GM12875 (cell line): ENCODE data around the gene MAP4K4.
"Not testable (repeated sequence)": the region's sequence is repeated elsewhere in the genome, so short reads cannot be mapped to it uniquely, and the experiment has no call there.

Experiments
- H3K4me3 ChIP-seq: one replicate; pipeline ENCODE4 v1.5.1; 2011; ENCODE audit warnings: low read depth, low read length, control low read depth
- TF ChIP-seq, protein P1 (sequence below): IDR thresholded peaks from 2 replicates; pipeline ENCODE4 v1.5.1; 2011; ENCODE audit warnings: low read depth, mild to moderate bottlenecking, control low read depth, inconsistent platforms, low read length, moderate library complexity, borderline replicate concordance; ENCODE audit not compliant: insufficient read depth

MAP4K4 gene

DNA sequence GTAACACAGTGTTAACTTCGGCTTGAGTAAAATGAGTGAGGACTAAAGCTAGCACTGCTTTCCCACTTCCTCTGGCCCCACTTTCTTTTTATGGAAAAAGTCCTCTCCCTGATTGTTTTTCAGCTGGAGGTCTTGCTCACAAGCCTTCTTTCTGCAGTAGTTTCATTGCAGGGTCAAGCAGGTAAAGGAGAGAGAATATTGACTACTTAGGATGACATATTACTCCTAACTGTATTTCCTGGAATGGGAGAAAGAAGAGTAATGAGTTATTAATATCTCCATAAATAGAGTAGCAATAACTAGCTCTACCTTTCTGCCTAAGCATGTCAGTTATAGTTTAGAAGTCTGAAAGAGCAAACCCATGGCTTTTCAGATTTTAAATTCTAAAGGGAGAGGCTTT, 45.0 kb downstream of the MAP4K4 start:
- TF ChIP-seq, protein P1, sequence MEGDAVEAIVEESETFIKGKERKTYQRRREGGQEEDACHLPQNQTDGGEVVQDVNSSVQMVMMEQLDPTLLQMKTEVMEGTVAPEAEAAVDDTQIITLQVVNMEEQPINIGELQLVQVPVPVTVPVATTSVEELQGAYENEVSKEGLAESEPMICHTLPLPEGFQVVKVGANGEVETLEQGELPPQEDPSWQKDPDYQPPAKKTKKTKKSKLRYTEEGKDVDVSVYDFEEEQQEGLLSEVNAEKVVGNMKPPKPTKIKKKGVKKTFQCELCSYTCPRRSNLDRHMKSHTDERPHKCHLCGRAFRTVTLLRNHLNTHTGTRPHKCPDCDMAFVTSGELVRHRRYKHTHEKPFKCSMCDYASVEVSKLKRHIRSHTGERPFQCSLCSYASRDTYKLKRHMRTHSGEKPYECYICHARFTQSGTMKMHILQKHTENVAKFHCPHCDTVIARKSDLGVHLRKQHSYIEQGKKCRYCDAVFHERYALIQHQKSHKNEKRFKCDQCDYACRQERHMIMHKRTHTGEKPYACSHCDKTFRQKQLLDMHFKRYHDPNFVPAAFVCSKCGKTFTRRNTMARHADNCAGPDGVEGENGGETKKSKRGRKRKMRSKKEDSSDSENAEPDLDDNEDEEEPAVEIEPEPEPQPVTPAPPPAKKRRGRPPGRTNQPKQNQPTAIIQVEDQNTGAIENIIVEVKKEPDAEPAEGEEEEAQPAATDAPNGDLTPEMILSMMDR: no peak
- no peak overlapping the region for H3K4me3 ChIP-seq

DNA sequence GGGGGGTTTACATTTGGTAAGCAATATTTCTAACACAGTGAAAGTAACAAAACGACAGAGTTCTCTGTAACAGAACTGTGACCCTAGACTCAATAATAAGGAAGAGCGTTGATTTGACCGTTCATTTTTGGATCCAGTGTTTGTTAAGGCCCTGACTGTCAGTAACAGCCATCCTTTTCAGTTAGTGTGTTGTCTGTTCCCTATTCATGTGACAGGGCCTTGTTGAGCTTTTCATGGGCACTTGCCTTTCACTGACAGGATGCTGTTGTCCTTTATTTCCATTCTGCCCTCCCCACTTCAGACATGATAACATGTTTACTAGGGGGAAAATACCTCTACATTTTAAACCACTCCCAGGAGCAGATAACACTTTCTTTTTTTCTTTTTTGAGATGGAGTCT, 45.8 kb downstream of the MAP4K4 start:
- TF ChIP-seq, protein P1: no peak
- H3K4me3 ChIP-seq: no peak overlapping the region

DNA sequence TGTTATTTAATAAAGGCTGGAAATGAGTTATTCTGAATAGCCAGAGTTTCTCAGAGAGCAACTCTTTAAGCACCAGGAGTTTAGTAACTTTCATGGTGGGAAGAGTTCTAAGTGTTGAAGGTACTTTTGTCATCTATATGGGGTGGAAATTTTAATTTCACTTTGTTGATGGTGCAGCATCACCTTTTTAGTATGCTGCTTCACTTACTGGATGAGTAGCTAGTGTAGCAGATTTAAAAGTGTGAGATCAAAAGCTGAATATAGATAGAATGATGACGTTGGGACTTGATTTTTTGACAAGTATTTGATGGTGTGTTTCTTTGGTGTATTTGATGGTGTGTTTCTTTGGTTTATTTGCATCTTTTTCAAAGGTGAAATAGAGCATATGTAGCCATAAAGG, 47.3 kb downstream of the MAP4K4 start:
- no peak overlapping the region for H3K4me3 ChIP-seq
- TF ChIP-seq, protein P1: no peak

DNA sequence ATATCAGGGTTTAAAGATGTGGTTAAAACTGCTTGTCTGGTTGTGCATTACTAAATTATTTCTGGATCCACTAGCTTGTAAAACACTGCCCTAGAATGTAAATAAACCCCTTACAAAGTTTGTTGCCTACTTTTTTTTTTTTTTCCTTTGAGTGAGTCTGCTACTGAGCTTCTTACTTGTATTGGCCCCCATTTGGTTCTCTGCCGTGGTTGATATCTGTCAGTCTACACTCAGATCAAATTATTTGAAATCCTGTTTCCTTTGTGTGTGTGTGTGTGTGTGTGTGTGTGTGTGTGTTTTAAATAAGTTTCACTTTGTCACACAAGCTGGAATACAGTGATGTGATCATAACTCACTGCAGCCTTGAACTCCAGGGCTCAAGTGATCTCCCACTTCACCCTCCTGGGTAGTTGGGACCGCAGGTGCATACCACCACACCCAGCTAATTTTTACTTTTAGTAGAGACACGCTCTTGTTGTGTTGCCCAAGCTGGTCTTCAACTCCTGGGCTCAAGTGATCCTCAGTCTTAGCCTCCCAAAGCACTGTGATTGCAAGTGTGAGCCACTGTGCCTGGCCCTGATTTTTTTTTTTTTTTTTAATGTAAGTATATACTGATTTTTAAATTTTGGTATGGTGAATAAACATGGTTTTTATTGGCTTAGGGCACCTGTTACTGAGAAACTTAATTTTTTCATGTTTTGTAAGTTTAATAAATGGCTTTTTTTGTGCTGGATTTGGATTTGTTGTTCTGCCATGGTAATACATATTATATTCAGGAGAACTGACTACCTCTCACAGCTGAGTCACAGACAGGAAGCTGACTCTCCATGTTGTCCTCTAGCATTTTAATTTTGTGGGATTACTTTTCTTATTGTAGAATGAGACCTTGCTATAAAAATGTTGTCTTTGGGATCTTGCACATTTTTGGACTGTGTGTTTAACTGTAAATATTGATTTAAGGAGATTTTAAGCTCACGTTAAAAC, 48.5 kb downstream of the MAP4K4 start:
- TF ChIP-seq, protein P1: no peak
- no peak overlapping the region for H3K4me3 ChIP-seq

DNA sequence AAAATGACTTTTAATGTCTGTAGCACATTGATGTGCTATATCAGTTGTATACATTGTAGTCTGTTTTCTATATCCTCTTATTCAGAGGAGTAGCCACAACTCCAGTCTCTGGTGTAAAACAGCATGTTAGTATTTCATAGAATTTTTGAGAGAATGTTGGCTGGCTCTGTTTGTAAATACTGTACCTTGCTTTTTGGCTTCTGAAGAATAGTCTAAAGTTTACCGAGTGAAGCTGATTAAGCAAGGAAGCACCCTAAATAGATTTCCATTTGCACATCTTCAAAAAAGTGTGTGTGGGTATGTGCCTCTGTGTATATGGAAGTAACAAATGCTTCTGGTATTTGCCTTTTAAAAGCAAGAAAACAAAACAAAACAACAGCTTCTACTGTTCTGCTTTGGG, 50.5 kb downstream of the MAP4K4 start:
- H3K4me3 ChIP-seq: no peak overlapping the region
- TF ChIP-seq, protein P1: no peak

DNA sequence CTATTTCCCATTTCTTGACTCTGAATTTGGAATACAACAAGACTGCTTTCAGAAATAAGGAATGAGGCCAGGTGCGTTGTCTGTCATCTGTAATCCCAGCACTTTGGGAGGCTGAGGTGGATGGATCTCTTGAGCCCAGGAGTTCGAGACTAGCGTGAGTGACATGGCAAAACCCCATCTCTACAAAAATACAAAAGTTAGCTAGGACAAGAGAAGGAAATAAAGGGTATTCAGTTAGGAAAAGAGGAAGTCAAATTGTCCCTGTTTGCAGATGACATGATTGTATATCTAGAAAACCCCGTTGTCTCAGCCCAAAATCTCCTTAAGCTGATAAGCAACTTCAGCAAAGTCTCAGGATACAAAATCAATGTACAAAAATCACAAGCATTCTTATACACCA, 51.0 kb downstream of the MAP4K4 start:
- H3K4me3 ChIP-seq: not testable (repeated sequence)

DNA sequence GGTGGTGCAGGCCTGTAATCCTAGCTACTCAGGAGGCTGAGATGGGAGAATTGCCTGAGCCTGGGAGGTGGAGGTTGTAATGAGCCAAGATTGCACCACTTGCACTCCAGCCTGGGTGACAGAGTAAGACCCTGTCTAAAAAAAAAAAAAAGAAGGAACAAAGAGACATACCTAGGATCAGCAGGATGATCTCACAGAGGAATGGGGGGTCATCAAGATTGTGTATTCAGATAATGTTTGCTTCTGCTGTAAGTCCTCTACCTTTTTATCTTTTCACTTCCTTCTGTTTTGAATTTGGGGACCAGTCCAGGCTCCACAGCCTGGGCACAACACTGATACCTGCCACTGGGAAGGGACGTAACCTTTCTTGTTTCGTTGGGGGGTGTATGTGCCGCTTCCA, 53.2 kb downstream of the MAP4K4 start:
- H3K4me3 ChIP-seq: no peak overlapping the region

More for the DNA sequence above, 53.2 kb downstream of the MAP4K4 start:
- TF ChIP-seq, protein P1: no peak
